ENCODE data around the gene FMNL1.
A peak's percentile ranks its signal among the peaks of the same experiment; 100 is the strongest.

DNA sequence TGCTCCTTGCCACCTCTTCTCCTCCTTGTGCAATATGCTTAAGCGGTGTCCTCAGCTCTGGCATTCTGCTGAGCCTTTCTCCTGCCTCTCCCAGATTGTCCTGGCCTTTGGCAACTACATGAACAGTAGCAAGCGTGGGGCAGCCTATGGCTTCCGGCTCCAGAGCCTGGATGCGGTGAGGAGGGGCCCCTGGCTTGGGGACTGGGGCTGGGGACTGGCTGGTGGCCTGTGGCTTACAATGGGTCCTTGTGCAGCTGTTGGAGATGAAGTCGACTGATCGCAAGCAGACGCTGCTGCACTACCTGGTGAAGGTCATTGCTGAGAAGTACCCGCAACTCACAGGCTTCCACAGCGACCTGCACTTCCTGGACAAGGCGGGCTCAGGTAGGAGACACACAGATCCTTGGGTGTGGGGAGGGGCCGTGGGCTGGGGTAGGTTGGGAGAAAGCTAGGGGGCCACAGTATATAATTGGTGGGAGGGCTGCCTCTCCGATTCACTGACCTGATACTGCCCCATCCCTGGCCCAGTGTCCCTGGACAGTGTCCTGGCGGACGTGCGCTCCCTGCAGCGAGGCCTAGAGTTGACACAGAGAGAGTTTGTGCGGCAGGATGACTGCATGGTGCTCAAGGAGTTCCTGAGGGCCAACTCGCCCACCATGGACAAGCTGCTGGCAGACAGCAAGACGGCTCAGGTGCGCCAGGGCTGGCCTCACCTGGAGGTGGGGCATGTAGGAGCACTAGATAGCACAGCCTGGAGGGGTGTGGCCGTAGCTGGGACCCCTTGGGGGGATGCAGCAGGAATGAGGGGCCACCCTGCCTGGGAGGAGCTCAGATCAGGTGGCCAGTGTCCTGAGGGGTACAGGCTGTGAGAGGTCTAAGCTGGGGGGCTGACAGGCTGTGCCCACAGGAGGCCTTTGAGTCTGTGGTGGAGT is 23.3 kb downstream of the FMNL1 start:
- TF ChIP-seq POLR2A (IDR thresholded peaks at IDR 0.05; ENCODE audit: low read depth, low read length) (0 out of 2 replicates have a peak, but pooled peaks have one; percentile 37), POLR2AphosphoS5 (IDR thresholded peaks at IDR 0.05; ENCODE audit: low read depth, low read length) (no peak; the same call in 1 of the 2 replicates)
